ENCODE results near the gene TLCD3B. TPM values are rescaled to one million over a fixed set of nuclear protein-coding genes. Genes with fewer than 3 reads are reported as not detected.
A peak's percentile ranks its signal among the peaks of the same experiment; 100 is the strongest.

Gene TLCD3B
- total RNA-seq, 1 experiment from 2014 or later = 20.9 TPM

GRCh38 chr16:30026449-30026848, 4.6 kb downstream of the TLCD3B start:
- Histone ChIP-seq H4K20me1 (ENCODE audit: control insufficient read depth, insufficient read depth, insufficient read length) (no peaks in the 10 kb centered on the region), H2BK15ac (ENCODE audit: low read depth, low read length) (no peak overlapping the region), H2BK5ac (ENCODE audit: insufficient read length, low read length) (no peak overlapping the region), H2BK20ac (ENCODE audit: low read depth, low read length, poor library complexity, severe bottlenecking) (no peak overlapping the region), H2BK12ac (ENCODE audit: insufficient read length, low read depth, low read length) (no peak overlapping the region), H3K4me1 (ENCODE audit: insufficient read depth, low read length) (peaks cover 3% of the 10 kb centered on the region; the same call in 1 of the 2 replicates), H2AK5ac (ENCODE audit: insufficient read length, low read length) (no peak overlapping the region), H3K9ac (ENCODE audit: extremely low read depth, insufficient read length, low read length) (no peak overlapping the region), H3K23ac (ENCODE audit: insufficient read length, low read depth, low read length) (no peak overlapping the region), H4K91ac (ENCODE audit: insufficient read length, low read depth, low read length) (no peak overlapping the region), H3K79me2 (ENCODE audit: insufficient read depth, low read length) (no peaks in the 10 kb centered on the region; the same call in 1 of the 2 replicates), H3T11ph (ENCODE audit: low read length) (no peak overlapping the region), H4K5ac (ENCODE audit: insufficient read length, low read depth, low read length) (no peak overlapping the region), H3K9me3 (ENCODE audit: control insufficient read depth, low read depth, low read length) (no peaks in the 10 kb centered on the region), H3K56ac (ENCODE audit: insufficient read length, low read depth, low read length) (no peak overlapping the region), H3K4me2 (ENCODE audit: insufficient read depth, insufficient read length, low read length) (no peak overlapping the region), H3K4ac (ENCODE audit: low read depth, low read length) (no peak overlapping the region), H2AFZ (ENCODE audit: low read length) (no peak overlapping the region), H3K79me1 (ENCODE audit: insufficient read depth, low read depth, low read length, poor library complexity, severe bottlenecking) (no peaks in the 10 kb centered on the region), H4K8ac (replicated peaks; ENCODE audit: insufficient read length, low read depth, low read length) (no peak overlapping the region), H3K18ac (ENCODE audit: insufficient read length, low read depth, low read length) (no peak overlapping the region), H3K27me3 (ENCODE audit: insufficient read depth, low read length) (no peaks in the 10 kb centered on the region), H3K14ac (ENCODE audit: insufficient read depth, low read length) (no peak overlapping the region; the same call in 1 of the 2 replicates), H3K23me2 (ENCODE audit: insufficient read length, low read depth, low read length, poor library complexity, severe bottlenecking) (peaks cover 16% of the 10 kb centered on the region), H3K27ac (ENCODE audit: insufficient read length, low read depth, low read length) (no peak overlapping the region), H2BK120ac (ENCODE audit: low read depth, low read length, poor library complexity, severe bottlenecking) (no peak overlapping the region)
- H3K9me3 Mint-ChIP-seq = no peaks in the 10 kb centered on the region; a peak in 1 of 5 replicates
- H3K36me3 Mint-ChIP-seq (ENCODE audit: insufficient read depth in 1 of 3, low read depth in 3 of 3) = peaks cover 6 to 16% (median 10%) of the 10 kb centered on the region in 3 experiments; a peak in 5 of 7 replicates
- no peaks in the 10 kb centered on the region; the same call in none of the 2 replicates for H3K27me3 Mint-ChIP-seq (ENCODE audit: low read depth)
- TF ChIP-seq, protein P1, sequence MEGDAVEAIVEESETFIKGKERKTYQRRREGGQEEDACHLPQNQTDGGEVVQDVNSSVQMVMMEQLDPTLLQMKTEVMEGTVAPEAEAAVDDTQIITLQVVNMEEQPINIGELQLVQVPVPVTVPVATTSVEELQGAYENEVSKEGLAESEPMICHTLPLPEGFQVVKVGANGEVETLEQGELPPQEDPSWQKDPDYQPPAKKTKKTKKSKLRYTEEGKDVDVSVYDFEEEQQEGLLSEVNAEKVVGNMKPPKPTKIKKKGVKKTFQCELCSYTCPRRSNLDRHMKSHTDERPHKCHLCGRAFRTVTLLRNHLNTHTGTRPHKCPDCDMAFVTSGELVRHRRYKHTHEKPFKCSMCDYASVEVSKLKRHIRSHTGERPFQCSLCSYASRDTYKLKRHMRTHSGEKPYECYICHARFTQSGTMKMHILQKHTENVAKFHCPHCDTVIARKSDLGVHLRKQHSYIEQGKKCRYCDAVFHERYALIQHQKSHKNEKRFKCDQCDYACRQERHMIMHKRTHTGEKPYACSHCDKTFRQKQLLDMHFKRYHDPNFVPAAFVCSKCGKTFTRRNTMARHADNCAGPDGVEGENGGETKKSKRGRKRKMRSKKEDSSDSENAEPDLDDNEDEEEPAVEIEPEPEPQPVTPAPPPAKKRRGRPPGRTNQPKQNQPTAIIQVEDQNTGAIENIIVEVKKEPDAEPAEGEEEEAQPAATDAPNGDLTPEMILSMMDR (conservative IDR thresholded peaks at IDR 0.05) = no peak
- peak overlapping the region in 1 of 2 experiments; percentile 12; a peak in 1 of 5 replicates for H3K4me3 Mint-ChIP-seq
- no peak overlapping the region for H3K27ac Mint-ChIP-seq
- no CpG with 5 or more reads among the region's 18 CpGs for WGBS (ENCODE audit: extremely low coverage, insufficient read length, low lambda C conversion rate)
- peaks cover 18 to 34% of the 10 kb centered on the region in 2 experiments for H3K4me1 Mint-ChIP-seq
- DNase-seq = no peak

Data from H9 (cell line).